Esophagus muscularis mucosa (tissue), 3 donors: ENCODE measurements around the gene NR3C2.

Experiments used
- CTCF ChIP-seq, 3 experiments: fragments of 200-600 bp in 2 of 3; fragments of 450-650 bp in 1 of 3; sonication (generic) in 2 of 3; IDR thresholded peaks; one replicate each; pipeline ENCODE4 v1.5.1; 2017 to 2019; ENCODE audit warnings: antibody characterized with exemption in 3 of 3, mild to moderate bottlenecking in 2 of 3, moderate library complexity in 1 of 3
- POLR2A ChIP-seq: fragments of 450-650 bp; IDR thresholded peaks from one replicate; pipeline ENCODE4 v1.6.1; 2017; ENCODE audit warnings: antibody characterized with exemption, moderate library complexity, mild to moderate bottlenecking, low read depth

- TF ChIP-seq CTCF (IDR thresholded peaks at IDR 0.05) (no peak), POLR2A (no peak)
Observed at GRCh38 chr4:148344941-148345340, 97.3 kb downstream of the NR3C2 start.
